Esophagus muscularis mucosa (tissue), 3 donors: Measurements from ENCODE around the gene AOX1.

Experiments
- CTCF ChIP-seq, 3 experiments: fragments of 200-600 bp in 2 of 3; fragments of 450-650 bp in 1 of 3; sonication (generic) in 2 of 3; IDR thresholded peaks; one replicate each; pipeline ENCODE4 v1.5.1; 2017 to 2019; ENCODE audit warnings: antibody characterized with exemption in 3 of 3, mild to moderate bottlenecking in 2 of 3, moderate library complexity in 1 of 3
- EP300 ChIP-seq: sonication (generic); formaldehyde crosslinking; IDR thresholded peaks from one replicate; pipeline ENCODE4 v1.6.1; 2017; ENCODE audit warnings: antibody characterized with exemption

- TF ChIP-seq CTCF (IDR thresholded peaks at IDR 0.05) (no peak), EP300 (no peak)
Measured at GRCh38 chr2:200616656-200617055, 30.8 kb downstream of the AOX1 start.
